ENCODE data around the gene TRIM28.

GRCh38 chr19:58553799-58554493 lies 10.1 kb downstream of the TRIM28 start:
- TF ChIP-seq EZH2 (IDR thresholded peaks at IDR 0.05): no peak
- no peak for TF ChIP-seq POLR2AphosphoS5 (IDR thresholded peaks at IDR 0.05; ENCODE audit: borderline replicate concordance, low read depth, low read length)
- no peak for TF ChIP-seq FOXP2 (optimal IDR thresholded peaks at IDR 0.05; ENCODE audit: control extremely low read depth, extremely low read length, insufficient read depth)
